Liver (tissue), 9 donors: ENCODE results near the gene ARSJ. TPM values are rescaled to one million over a fixed set of nuclear protein-coding genes. Genes with fewer than 3 reads are reported as not detected.
"Not testable (repeated sequence)": the region's sequence is repeated elsewhere in the genome, so short reads cannot be mapped to it uniquely, and the experiment has no call there.

ENCODE experiments used
- DNase-seq: peaks from one replicate; pipeline ENCODE4 v3.0.0-alpha.2; 2017; ENCODE audit warnings: low spot score
- H3K27ac ChIP-seq, 2 donors: one replicate each; pipeline ENCODE4 v1.7.0; 2013; ENCODE audit warnings: inconsistent platforms in 2 of 2, low read length in 2 of 2, control low read depth in 1 of 2, low read depth in 1 of 2, mild to moderate bottlenecking in 1 of 2
- H3K27me3 ChIP-seq, 4 donors: one replicate each; pipeline versions ENCODE4 v1.6.1 to v1.7.0; 2013; ENCODE audit warnings: low read length in 3 of 4, inconsistent platforms in 1 of 4, mild to moderate bottlenecking in 1 of 4, moderate library complexity in 1 of 4; ENCODE audit not compliant: control insufficient read depth in 4 of 4, insufficient read depth in 4 of 4
- H3K36me3 ChIP-seq, 4 donors: one replicate each; pipeline versions ENCODE4 v1.6.1 to v1.7.0; 2013; ENCODE audit warnings: low read length in 3 of 4, mild to moderate bottlenecking in 3 of 4, low read depth in 1 of 4, moderate library complexity in 1 of 4; ENCODE audit not compliant: control insufficient read depth in 4 of 4, insufficient read depth in 3 of 4
- H3K4me1 ChIP-seq, 4 donors: one replicate each; pipeline versions ENCODE4 v1.6.1 to v1.7.0; 2013; ENCODE audit warnings: low read length in 3 of 4, mild to moderate bottlenecking in 3 of 4, moderate library complexity in 1 of 4; ENCODE audit not compliant: control insufficient read depth in 4 of 4, insufficient read depth in 4 of 4
- H3K4me3 ChIP-seq, 3 donors: one replicate each; pipeline versions ENCODE4 v1.6.1 to v1.7.0; 2013; ENCODE audit warnings: low read length in 3 of 3, control low read depth in 1 of 3, low read depth in 1 of 3, mild to moderate bottlenecking in 1 of 3
- H3K9ac ChIP-seq, 2 donors: one replicate each; pipeline ENCODE4 v1.7.0; 2013; ENCODE audit warnings: low read length in 2 of 2, mild to moderate bottlenecking in 2 of 2, moderate library complexity in 2 of 2, control low read depth in 1 of 2, low read depth in 1 of 2
- H3K9me3 ChIP-seq, 4 donors: one replicate each; pipeline versions ENCODE4 v1.6.1 to v1.7.0; 2013; ENCODE audit warnings: low read length in 3 of 4; ENCODE audit not compliant: control insufficient read depth in 4 of 4
- FOXA2 ChIP-seq: IDR thresholded peaks from 2 replicates; pipeline ENCODE4 v1.6.1; 2016; ENCODE audit warnings: antibody characterized with exemption
- GABPA ChIP-seq, 2 donors: IDR thresholded peaks in 1 of 2; conservative IDR thresholded peaks in 1 of 2; 2 replicates each; pipeline ENCODE4 v1.6.1; 2016; ENCODE audit warnings: antibody characterized with exemption in 2 of 2, mild to moderate bottlenecking in 1 of 2, moderate library complexity in 1 of 2
- HNF4A ChIP-seq, 2 donors: conservative IDR thresholded peaks; 2 replicates each; pipeline ENCODE4 v1.6.1; 2016; ENCODE audit warnings: antibody characterized with exemption in 2 of 2, mild to moderate bottlenecking in 2 of 2
- HNF4G ChIP-seq: IDR thresholded peaks from 2 replicates; pipeline ENCODE4 v1.6.1; 2016; ENCODE audit warnings: antibody characterized with exemption
- REST ChIP-seq: IDR thresholded peaks from 2 replicates; pipeline ENCODE4 v1.6.1; 2016; ENCODE audit warnings: antibody characterized with exemption, mild to moderate bottlenecking
- SP1 ChIP-seq: IDR thresholded peaks from 2 replicates; pipeline ENCODE4 v1.6.1; 2018; ENCODE audit warnings: antibody characterized with exemption, mild to moderate bottlenecking
- TAF1 ChIP-seq: conservative IDR thresholded peaks from 2 replicates; pipeline ENCODE4 v1.6.1; 2016; ENCODE audit warnings: antibody characterized with exemption, mild to moderate bottlenecking
- YY1 ChIP-seq: IDR thresholded peaks from 2 replicates; pipeline ENCODE4 v1.6.1; 2016; ENCODE audit warnings: antibody characterized with exemption, mild to moderate bottlenecking
- WGBS: extraction: QIAGEN DNeasy Blood & Tissue Kit; methylation state at CpG from one replicate; pipeline ENCODE4 v1.1.7; 2013; 5-methylcytosine and 5-hydroxymethylcytosine counted together
- polyA plus RNA-seq, 2 donors: library from polyadenylated mRNA; stranded (reverse) in 1 of 2; unstranded in 1 of 2; fragments of 200-250 nt in 1 of 2; fragments of >200 nt in 1 of 2; fragmentation: Nextera tagmentation in 1 of 2; extraction: Ambion mirVana in 1 of 2; gene quantifications; one replicate each; pipeline versions ENCODE4 v1.2.1 to v1.2.3, GENCODE V29; 2013 to 2015
- total RNA-seq, 2 donors: library from RNA; depleted of rRNA; stranded (reverse); fragments of >200 nt; gene quantifications; one replicate each; pipeline ENCODE4 v1.2.3, GENCODE V29; 2014
- TF ChIP-seq, protein P1 (sequence below): fragments of 150-350 bp; IDR thresholded peaks from 2 replicates; pipeline ENCODE4 v1.5.1; 2017; ENCODE audit warnings: improper control_type of control experiment, low read depth, low read length; ENCODE audit not compliant: missing input control
- TF ChIP-seq, protein P2 (sequence below): IDR thresholded peaks from 2 replicates; pipeline ENCODE4 v1.6.1; 2016; ENCODE audit warnings: antibody characterized with exemption
- TF ChIP-seq, protein P3 (sequence below): IDR thresholded peaks from 2 replicates; pipeline ENCODE4 v1.6.1; 2016; ENCODE audit warnings: antibody characterized with exemption
- donor health status: healthy.
- donor health status: healthy.
- donor health status: healthy.
- donor health status: healthy.
- donor health status: healthy.

Gene ARSJ
- total and polyA plus RNA-seq, 4 donors, result 0.56 to 1.8 (median 0.95) TPM

DNA sequence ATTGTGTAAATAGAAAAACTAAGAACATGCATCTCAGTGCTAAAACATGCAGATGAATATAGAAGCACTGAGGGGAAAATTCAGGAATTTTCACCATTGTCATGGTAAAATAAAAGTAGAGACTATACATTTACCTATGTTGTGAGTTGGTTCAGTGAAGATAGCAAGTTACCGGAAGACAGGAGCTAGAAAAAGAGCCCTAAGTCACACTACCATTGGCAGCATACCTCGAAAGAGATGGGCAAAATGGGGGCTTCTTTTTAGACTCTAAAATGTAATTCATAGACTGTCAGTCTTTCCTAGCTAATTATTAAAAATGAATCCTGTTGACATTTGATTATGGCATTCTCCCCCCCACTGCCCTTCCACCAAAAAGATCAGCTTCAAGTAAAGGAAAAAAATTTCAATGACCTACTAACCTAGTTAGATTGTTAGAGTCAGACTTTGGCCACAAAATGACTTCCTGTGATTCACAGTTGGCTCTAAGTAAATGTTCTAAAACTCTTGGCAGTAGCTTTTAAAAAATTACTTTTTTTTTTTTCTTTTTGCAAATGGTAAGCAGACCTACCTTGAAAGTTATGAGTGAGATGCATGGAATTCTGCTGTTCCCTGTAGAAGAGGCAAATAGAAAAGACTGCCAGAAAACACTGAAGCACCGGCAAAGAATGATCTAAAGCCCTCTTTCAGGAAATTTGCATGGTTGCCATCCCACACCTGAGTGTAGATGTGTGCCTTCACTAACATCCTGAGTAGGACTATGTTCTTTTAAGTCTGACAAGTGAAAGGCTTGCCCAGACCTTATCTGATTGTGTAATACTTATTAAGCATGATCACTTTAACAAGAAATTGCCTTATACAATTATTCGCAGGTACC, 26.4 kb upstream of the ARSJ start:
- WGBS, result 74% methylated on average over 4 of the region's 4 CpGs
- no peaks in the 10 kb centered on the region for H3K36me3 ChIP-seq
- peak overlapping the region in 1 of 2 donors; percentile 43 for H3K27ac ChIP-seq
- no peaks in the 10 kb centered on the region for H3K9me3 ChIP-seq
- DNase-seq, result no peak
- H3K4me1 ChIP-seq, result peaks cover 5 to 12% (median 9%) of the 10 kb centered on the region in 4 donors
- no peaks in the 10 kb centered on the region for H3K27me3 ChIP-seq
- no peak overlapping the region for H3K9ac ChIP-seq
- no peak for TF ChIP-seq GABPA (IDR thresholded peaks at IDR 0.05 in 1 of 2, conservative IDR thresholded peaks at IDR 0.05 in 1 of 2)
- TF ChIP-seq REST, result no peak
- TF ChIP-seq FOXA2, result no peak
- peak; percentile 25 to 49 for TF ChIP-seq HNF4A (conservative IDR thresholded peaks at IDR 0.05)
- TF ChIP-seq HNF4G, result no peak
- TF ChIP-seq, protein P1, sequence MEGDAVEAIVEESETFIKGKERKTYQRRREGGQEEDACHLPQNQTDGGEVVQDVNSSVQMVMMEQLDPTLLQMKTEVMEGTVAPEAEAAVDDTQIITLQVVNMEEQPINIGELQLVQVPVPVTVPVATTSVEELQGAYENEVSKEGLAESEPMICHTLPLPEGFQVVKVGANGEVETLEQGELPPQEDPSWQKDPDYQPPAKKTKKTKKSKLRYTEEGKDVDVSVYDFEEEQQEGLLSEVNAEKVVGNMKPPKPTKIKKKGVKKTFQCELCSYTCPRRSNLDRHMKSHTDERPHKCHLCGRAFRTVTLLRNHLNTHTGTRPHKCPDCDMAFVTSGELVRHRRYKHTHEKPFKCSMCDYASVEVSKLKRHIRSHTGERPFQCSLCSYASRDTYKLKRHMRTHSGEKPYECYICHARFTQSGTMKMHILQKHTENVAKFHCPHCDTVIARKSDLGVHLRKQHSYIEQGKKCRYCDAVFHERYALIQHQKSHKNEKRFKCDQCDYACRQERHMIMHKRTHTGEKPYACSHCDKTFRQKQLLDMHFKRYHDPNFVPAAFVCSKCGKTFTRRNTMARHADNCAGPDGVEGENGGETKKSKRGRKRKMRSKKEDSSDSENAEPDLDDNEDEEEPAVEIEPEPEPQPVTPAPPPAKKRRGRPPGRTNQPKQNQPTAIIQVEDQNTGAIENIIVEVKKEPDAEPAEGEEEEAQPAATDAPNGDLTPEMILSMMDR, result no peak
- no peak overlapping the region for H3K4me3 ChIP-seq

DNA sequence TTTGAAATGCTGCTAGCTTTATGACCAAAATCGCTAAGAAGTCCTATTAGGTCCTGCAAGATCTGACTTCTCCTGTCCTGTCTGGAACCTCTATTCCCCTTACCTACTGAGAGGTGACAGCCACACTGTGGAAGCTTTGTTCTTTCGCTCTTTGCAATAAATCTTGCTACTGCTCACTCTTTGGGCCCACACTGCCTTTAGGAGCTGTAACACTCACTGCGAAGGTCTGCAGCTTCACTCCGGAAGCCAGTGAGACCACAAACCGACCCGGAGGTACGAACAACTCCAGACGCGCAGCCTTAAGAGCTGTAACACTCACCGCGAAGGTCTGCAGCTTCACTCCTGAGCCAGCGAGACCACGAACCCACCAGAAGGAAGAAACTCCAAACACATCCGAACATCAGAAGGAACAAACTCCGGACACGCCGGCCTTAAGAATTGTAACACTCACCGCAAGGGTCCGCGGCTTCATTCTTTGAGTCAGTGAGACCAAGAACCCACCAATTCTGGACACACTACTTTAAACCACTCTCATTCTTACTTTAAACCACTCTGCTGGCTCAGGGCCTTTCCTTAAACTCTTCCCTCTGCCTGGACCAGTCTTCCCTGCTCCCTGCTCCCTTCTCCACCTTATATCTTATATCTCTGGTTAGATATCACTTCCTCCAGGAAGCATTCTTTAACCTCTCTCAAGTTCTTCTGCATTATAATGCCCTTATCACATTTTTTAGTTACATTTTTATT, 25.2 kb upstream of the ARSJ start:
- DNase-seq, H3K4me3 ChIP-seq, H3K9ac ChIP-seq, H3K36me3 ChIP-seq, H3K27me3 ChIP-seq, H3K27ac ChIP-seq, H3K9me3 ChIP-seq: not testable (repeated sequence)
- WGBS, result 89% methylated on average over 20 of the region's 20 CpGs
- H3K4me1 ChIP-seq, result peaks cover 5 to 12% (median 9%) of the 10 kb centered on the region in 4 donors

GRCh38 chr4:113998531-113998930, 19.1 kb upstream of the ARSJ start:
- Histone ChIP-seq H3K27me3 (no peaks in the 10 kb centered on the region), H3K9me3 (no peaks in the 10 kb centered on the region), H3K36me3 (no peaks in the 10 kb centered on the region), H3K4me1 (peaks cover 0 to 1% (median 0%) of the 10 kb centered on the region in 4 donors), H3K9ac (no peak overlapping the region), H3K4me3 (no peak overlapping the region), H3K27ac (no peak overlapping the region)
- no peak for DNase-seq
- 93% methylated on average over 1 of the region's 1 CpG for WGBS
- TF ChIP-seq, protein P2, sequence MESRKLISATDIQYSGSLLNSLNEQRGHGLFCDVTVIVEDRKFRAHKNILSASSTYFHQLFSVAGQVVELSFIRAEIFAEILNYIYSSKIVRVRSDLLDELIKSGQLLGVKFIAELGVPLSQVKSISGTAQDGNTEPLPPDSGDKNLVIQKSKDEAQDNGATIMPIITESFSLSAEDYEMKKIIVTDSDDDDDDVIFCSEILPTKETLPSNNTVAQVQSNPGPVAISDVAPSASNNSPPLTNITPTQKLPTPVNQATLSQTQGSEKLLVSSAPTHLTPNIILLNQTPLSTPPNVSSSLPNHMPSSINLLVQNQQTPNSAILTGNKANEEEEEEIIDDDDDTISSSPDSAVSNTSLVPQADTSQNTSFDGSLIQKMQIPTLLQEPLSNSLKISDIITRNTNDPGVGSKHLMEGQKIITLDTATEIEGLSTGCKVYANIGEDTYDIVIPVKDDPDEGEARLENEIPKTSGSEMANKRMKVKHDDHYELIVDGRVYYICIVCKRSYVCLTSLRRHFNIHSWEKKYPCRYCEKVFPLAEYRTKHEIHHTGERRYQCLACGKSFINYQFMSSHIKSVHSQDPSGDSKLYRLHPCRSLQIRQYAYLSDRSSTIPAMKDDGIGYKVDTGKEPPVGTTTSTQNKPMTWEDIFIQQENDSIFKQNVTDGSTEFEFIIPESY, result no peak
- TF ChIP-seq GABPA (IDR thresholded peaks at IDR 0.05 in 1 of 2, conservative IDR thresholded peaks at IDR 0.05 in 1 of 2) (no peak), REST (no peak), YY1 (no peak), TAF1 (no peak), HNF4G (no peak), SP1 (no peak)
- TF ChIP-seq, protein P3, sequence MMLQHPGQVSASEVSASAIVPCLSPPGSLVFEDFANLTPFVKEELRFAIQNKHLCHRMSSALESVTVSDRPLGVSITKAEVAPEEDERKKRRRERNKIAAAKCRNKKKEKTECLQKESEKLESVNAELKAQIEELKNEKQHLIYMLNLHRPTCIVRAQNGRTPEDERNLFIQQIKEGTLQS, result no peak
